GM23338 (cell line): ENCODE measurements around the gene LAYN. TPM values are rescaled to one million over a fixed set of nuclear protein-coding genes. Genes with fewer than 3 reads are reported as not detected.

Experiments used
- ATAC-seq: fragments of 200-7000 bp; cut with Tn5 transposase; 3 replicates; pipeline ENCODE4 v1.9.1; 2020
- DNase-seq: peaks from one replicate; pipeline ENCODE4 v3.0.0-alpha.2; 2015; ENCODE audit warnings: low spot score
- H2AFZ ChIP-seq: fragments of 200-600 bp; sonication (generic); 2 replicates; pipeline ENCODE4 v1.8.0; 2016; ENCODE audit warnings: antibody characterized with exemption, mild to moderate bottlenecking, moderate library complexity
- H3F3A ChIP-seq: fragments of 200-600 bp; sonication (generic); replicated peaks from 2 replicates; pipeline ENCODE4 v1.8.0; 2017; ENCODE audit warnings: antibody characterized with exemption, mixed run types, low read depth
- H3K27ac ChIP-seq: fragments of 200-600 bp; sonication (generic); 2 replicates; pipeline ENCODE4 v1.6.1; 2016; ENCODE audit warnings: low read depth
- H3K27me3 ChIP-seq: fragments of 200-600 bp; sonication (generic); 2 replicates; pipeline ENCODE4 v1.8.0; 2016; ENCODE audit warnings: mild to moderate bottlenecking, mixed run types, moderate library complexity; ENCODE audit not compliant: insufficient read depth
- H3K36me3 ChIP-seq: fragments of 200-600 bp; sonication (generic); 2 replicates; pipeline ENCODE4 v1.8.0; 2016; ENCODE audit warnings: mild to moderate bottlenecking; ENCODE audit not compliant: insufficient read depth
- H3K4me1 ChIP-seq: fragments of 200-600 bp; sonication (generic); 2 replicates; pipeline ENCODE4 v1.8.0; 2016; ENCODE audit warnings: mild to moderate bottlenecking, moderate library complexity; ENCODE audit not compliant: insufficient read depth
- H3K4me2 ChIP-seq: fragments of 200-600 bp; sonication (generic); 2 replicates; pipeline ENCODE4 v1.7.1; 2017; ENCODE audit warnings: mixed run types
- H3K4me3 ChIP-seq: fragments of 200-600 bp; sonication (generic); 2 replicates; pipeline ENCODE4 v1.6.1; 2016; ENCODE audit warnings: mixed run types
- H3K79me2 ChIP-seq: fragments of 200-600 bp; sonication (generic); replicated peaks from 2 replicates; pipeline ENCODE4 v1.8.0; 2017; ENCODE audit warnings: mild to moderate bottlenecking; ENCODE audit not compliant: insufficient read depth
- H3K9me2 ChIP-seq: fragments of 200-600 bp; sonication (generic); 2 replicates; pipeline ENCODE4 v1.8.0; 2017; ENCODE audit not compliant: insufficient read depth
- H4K20me1 ChIP-seq: fragments of 200-600 bp; sonication (generic); replicated peaks from 2 replicates; pipeline ENCODE4 v1.8.0; 2017; ENCODE audit warnings: mild to moderate bottlenecking; ENCODE audit not compliant: insufficient read depth
- H3K27ac Mint-ChIP-seq: 2 replicates; pipeline ENCODE4 v1.8.0; 2020; ENCODE audit warnings: inconsistent platforms, mild to moderate bottlenecking, moderate library complexity, mixed read lengths
- H3K27me3 Mint-ChIP-seq: 3 replicates; pipeline ENCODE4 v1.8.0; 2022; ENCODE audit warnings: low read depth, mild to moderate bottlenecking, moderate library complexity, mixed read lengths, inconsistent platforms; ENCODE audit not compliant: insufficient read depth, poor library complexity
- H3K36me3 Mint-ChIP-seq: 3 replicates; pipeline ENCODE4 v1.8.0; 2021; ENCODE audit warnings: low read depth, mild to moderate bottlenecking, inconsistent platforms, moderate library complexity, mixed read lengths
- H3K4me1 Mint-ChIP-seq: 3 replicates; pipeline ENCODE4 v1.8.0; 2020; ENCODE audit warnings: mild to moderate bottlenecking, inconsistent platforms, mixed read lengths
- H3K4me3 Mint-ChIP-seq: 3 replicates; pipeline ENCODE4 v1.8.0; 2021; ENCODE audit warnings: moderate library complexity, mild to moderate bottlenecking, inconsistent platforms, mixed read lengths
- H3K9me3 Mint-ChIP-seq: 3 replicates; pipeline ENCODE4 v1.8.0; 2020; ENCODE audit warnings: moderate library complexity, mild to moderate bottlenecking, inconsistent platforms, mixed read lengths
- CREB1 ChIP-seq: fragments of 250-450 bp; sonication (Bioruptor Pico); IDR thresholded peaks from 2 replicates; pipeline ENCODE4 v1.5.0; 2020; ENCODE audit warnings: low read depth, mild to moderate bottlenecking, moderate library complexity
- EZH2 ChIP-seq: fragments of 200-600 bp; sonication (generic); IDR thresholded peaks from one replicate; pipeline ENCODE4 v1.8.0; 2017; ENCODE audit warnings: antibody characterized with exemption, mild to moderate bottlenecking, low read depth; ENCODE audit not compliant: unreplicated experiment
- EZH2phosphoT487 ChIP-seq: fragments of 200-600 bp; sonication (generic); IDR thresholded peaks from one replicate; pipeline ENCODE4 v1.8.1; 2018; ENCODE audit warnings: antibody characterized with exemption; ENCODE audit not compliant: unreplicated experiment
- JUNB ChIP-seq: IDR thresholded peaks from one replicate; pipeline ENCODE4 v1.6.1; 2016; ENCODE audit warnings: antibody characterized with exemption; ENCODE audit not compliant: unreplicated experiment
- NANOG ChIP-seq: IDR thresholded peaks from 2 replicates; pipeline ENCODE4 v1.6.1; 2016; ENCODE audit warnings: antibody characterized with exemption, borderline replicate concordance
- POLR2AphosphoS5 ChIP-seq: IDR thresholded peaks from 2 replicates; pipeline ENCODE4 v1.6.1; 2016; ENCODE audit warnings: antibody characterized with exemption, low read depth
- STAT1 ChIP-seq: IDR thresholded peaks from one replicate; pipeline ENCODE4 v1.6.1; 2016; ENCODE audit warnings: antibody characterized with exemption; ENCODE audit not compliant: unreplicated experiment
- ZNF114 ChIP-seq: fragments of 250-450 bp; sonication (Bioruptor Pico); IDR thresholded peaks from 2 replicates; pipeline ENCODE4 v1.5.0; 2020; ENCODE audit warnings: mild to moderate bottlenecking, moderate library complexity
- ZNF331 ChIP-seq: fragments of 250-450 bp; sonication (Bioruptor Pico); IDR thresholded peaks from 2 replicates; pipeline ENCODE4 v1.5.0; 2020; ENCODE audit warnings: low read depth, mild to moderate bottlenecking, moderate library complexity
- polyA plus RNA-seq: library from polyadenylated mRNA; unstranded; fragments of >200 nt; fragmentation: Nextera tagmentation; extraction: Ambion mirVana; gene quantifications from 2 replicates; pipeline ENCODE4 v1.2.1, GENCODE V29; 2016
- total RNA-seq: library from RNA; depleted of rRNA; stranded (reverse); fragments of >200 nt; shearing (Covaris generic); gene quantifications from 2 replicates; pipeline ENCODE4 v1.2.3, GENCODE V29; 2014
- TF ChIP-seq, protein P1 (sequence below): IDR thresholded peaks from one replicate; pipeline ENCODE4 v1.6.1; 2018; ENCODE audit warnings: antibody characterized with exemption; ENCODE audit not compliant: unreplicated experiment
- TF ChIP-seq, protein P2 (sequence below): fragments of 250-450 bp; sonication (Bioruptor Pico); IDR thresholded peaks from 2 replicates; pipeline ENCODE4 v1.5.0; 2020; ENCODE audit warnings: mild to moderate bottlenecking, moderate library complexity
- TF ChIP-seq, protein P3 (sequence below), 2 experiments: fragments of 200-600 bp in 1 of 2; sonication (generic) in 1 of 2; conservative IDR thresholded peaks; 2 replicates each; pipeline versions ENCODE4 v1.5.1 to v1.6.1; 2016 to 2017; ENCODE audit warnings: antibody characterized with exemption in 2 of 2, low read depth in 2 of 2, mild to moderate bottlenecking in 2 of 2, moderate library complexity in 1 of 2
- TF ChIP-seq, protein P4 (sequence below): IDR thresholded peaks from 2 replicates; pipeline ENCODE4 v1.6.1; 2016; ENCODE audit warnings: antibody characterized with exemption

LAYN gene
- total and polyA plus RNA-seq, 2 experiments from 2014 or later: 6.8 to 7.9 TPM

DNA sequence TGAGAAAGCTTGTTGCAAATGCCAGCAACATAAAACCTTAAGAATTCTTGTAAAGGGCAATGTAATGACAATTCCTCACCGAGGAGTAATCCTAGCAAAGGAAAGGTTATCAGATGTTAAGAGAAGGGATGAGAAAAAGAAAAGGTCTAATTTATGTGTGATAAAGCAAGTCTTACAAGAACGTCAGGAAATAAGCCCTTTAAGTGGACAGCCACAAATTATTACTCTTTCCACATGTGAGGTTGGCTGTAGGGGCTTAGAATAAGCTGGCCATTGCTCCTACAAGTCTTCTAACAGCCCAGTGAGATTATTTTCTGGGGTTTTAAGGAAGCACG is 9.3 kb downstream of the LAYN start:
- H3K27ac ChIP-seq: no peak overlapping the region
- 0 out of 2 replicates have a peak, but pooled peaks cover 3% of the 10 kb centered on the region for H3F3A ChIP-seq
- peak overlapping the region; percentile 58 for H3K4me2 ChIP-seq
- ATAC-seq: no peak
- no peaks in the 10 kb centered on the region for H3K27me3 ChIP-seq
- H4K20me1 ChIP-seq: 0 out of 2 replicates have a peak, but pooled peaks cover 2% of the 10 kb centered on the region
- no peaks in the 10 kb centered on the region for H3K27me3 Mint-ChIP-seq
- no peaks in the 10 kb centered on the region for H3K36me3 ChIP-seq
- 0 out of 3 replicates have a peak, but pooled peaks cover 1% of the 10 kb centered on the region for H3K9me3 Mint-ChIP-seq
- H3K9me2 ChIP-seq: no peaks in the 10 kb centered on the region
- H3K79me2 ChIP-seq: no peaks in the 10 kb centered on the region
- H3K4me3 Mint-ChIP-seq: no peak overlapping the region
- no peak overlapping the region for H3K4me3 ChIP-seq
- no peak overlapping the region for H3K27ac Mint-ChIP-seq
- no peak for TF ChIP-seq ZNF331 (CRISPR knock-in tag)
- no peak for TF ChIP-seq EZH2
- TF ChIP-seq STAT1: no peak
- TF ChIP-seq NANOG: no peak
- TF ChIP-seq EZH2phosphoT487: no peak
- TF ChIP-seq, protein P1, sequence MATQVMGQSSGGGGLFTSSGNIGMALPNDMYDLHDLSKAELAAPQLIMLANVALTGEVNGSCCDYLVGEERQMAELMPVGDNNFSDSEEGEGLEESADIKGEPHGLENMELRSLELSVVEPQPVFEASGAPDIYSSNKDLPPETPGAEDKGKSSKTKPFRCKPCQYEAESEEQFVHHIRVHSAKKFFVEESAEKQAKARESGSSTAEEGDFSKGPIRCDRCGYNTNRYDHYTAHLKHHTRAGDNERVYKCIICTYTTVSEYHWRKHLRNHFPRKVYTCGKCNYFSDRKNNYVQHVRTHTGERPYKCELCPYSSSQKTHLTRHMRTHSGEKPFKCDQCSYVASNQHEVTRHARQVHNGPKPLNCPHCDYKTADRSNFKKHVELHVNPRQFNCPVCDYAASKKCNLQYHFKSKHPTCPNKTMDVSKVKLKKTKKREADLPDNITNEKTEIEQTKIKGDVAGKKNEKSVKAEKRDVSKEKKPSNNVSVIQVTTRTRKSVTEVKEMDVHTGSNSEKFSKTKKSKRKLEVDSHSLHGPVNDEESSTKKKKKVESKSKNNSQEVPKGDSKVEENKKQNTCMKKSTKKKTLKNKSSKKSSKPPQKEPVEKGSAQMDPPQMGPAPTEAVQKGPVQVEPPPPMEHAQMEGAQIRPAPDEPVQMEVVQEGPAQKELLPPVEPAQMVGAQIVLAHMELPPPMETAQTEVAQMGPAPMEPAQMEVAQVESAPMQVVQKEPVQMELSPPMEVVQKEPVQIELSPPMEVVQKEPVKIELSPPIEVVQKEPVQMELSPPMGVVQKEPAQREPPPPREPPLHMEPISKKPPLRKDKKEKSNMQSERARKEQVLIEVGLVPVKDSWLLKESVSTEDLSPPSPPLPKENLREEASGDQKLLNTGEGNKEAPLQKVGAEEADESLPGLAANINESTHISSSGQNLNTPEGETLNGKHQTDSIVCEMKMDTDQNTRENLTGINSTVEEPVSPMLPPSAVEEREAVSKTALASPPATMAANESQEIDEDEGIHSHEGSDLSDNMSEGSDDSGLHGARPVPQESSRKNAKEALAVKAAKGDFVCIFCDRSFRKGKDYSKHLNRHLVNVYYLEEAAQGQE: no peak
- TF ChIP-seq, protein P2, sequence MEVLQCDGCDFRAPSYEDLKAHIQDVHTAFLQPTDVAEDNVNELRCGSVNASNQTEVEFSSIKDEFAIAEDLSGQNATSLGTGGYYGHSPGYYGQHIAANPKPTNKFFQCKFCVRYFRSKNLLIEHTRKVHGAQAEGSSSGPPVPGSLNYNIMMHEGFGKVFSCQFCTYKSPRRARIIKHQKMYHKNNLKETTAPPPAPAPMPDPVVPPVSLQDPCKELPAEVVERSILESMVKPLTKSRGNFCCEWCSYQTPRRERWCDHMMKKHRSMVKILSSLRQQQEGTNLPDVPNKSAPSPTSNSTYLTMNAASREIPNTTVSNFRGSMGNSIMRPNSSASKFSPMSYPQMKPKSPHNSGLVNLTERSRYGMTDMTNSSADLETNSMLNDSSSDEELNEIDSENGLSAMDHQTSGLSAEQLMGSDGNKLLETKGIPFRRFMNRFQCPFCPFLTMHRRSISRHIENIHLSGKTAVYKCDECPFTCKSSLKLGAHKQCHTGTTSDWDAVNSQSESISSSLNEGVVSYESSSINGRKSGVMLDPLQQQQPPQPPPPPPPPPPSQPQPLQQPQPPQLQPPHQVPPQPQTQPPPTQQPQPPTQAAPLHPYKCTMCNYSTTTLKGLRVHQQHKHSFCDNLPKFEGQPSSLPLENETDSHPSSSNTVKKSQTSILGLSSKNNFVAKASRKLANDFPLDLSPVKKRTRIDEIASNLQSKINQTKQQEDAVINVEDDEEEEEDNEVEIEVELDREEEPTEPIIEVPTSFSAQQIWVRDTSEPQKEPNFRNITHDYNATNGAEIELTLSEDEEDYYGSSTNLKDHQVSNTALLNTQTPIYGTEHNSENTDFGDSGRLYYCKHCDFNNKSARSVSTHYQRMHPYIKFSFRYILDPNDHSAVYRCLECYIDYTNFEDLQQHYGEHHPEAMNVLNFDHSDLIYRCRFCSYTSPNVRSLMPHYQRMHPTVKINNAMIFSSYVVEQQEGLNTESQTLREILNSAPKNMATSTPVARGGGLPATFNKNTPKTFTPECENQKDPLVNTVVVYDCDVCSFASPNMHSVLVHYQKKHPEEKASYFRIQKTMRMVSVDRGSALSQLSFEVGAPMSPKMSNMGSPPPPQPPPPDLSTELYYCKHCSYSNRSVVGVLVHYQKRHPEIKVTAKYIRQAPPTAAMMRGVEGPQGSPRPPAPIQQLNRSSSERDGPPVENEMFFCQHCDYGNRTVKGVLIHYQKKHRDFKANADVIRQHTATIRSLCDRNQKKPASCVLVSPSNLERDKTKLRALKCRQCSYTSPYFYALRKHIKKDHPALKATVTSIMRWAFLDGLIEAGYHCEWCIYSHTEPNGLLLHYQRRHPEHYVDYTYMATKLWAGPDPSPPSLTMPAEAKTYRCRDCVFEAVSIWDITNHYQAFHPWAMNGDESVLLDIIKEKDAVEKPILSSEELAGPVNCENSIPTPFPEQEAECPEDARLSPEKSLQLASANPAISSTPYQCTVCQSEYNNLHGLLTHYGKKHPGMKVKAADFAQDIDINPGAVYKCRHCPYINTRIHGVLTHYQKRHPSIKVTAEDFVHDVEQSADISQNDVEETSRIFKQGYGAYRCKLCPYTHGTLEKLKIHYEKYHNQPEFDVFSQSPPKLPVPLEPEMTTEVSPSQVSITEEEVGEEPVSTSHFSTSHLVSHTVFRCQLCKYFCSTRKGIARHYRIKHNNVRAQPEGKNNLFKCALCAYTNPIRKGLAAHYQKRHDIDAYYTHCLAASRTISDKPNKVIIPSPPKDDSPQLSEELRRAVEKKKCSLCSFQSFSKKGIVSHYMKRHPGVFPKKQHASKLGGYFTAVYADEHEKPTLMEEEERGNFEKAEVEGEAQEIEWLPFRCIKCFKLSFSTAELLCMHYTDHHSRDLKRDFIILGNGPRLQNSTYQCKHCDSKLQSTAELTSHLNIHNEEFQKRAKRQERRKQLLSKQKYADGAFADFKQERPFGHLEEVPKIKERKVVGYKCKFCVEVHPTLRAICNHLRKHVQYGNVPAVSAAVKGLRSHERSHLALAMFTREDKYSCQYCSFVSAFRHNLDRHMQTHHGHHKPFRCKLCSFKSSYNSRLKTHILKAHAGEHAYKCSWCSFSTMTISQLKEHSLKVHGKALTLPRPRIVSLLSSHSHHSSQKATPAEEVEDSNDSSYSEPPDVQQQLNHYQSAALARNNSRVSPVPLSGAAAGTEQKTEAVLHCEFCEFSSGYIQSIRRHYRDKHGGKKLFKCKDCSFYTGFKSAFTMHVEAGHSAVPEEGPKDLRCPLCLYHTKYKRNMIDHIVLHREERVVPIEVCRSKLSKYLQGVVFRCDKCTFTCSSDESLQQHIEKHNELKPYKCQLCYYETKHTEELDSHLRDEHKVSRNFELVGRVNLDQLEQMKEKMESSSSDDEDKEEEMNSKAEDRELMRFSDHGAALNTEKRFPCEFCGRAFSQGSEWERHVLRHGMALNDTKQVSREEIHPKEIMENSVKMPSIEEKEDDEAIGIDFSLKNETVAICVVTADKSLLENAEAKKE (CRISPR knock-in tag): no peak
- no peak for TF ChIP-seq CREB1 (CRISPR knock-in tag)
- no peak for TF ChIP-seq JUNB
- no peak for TF ChIP-seq ZNF114 (CRISPR knock-in tag)
- TF ChIP-seq, protein P3, sequence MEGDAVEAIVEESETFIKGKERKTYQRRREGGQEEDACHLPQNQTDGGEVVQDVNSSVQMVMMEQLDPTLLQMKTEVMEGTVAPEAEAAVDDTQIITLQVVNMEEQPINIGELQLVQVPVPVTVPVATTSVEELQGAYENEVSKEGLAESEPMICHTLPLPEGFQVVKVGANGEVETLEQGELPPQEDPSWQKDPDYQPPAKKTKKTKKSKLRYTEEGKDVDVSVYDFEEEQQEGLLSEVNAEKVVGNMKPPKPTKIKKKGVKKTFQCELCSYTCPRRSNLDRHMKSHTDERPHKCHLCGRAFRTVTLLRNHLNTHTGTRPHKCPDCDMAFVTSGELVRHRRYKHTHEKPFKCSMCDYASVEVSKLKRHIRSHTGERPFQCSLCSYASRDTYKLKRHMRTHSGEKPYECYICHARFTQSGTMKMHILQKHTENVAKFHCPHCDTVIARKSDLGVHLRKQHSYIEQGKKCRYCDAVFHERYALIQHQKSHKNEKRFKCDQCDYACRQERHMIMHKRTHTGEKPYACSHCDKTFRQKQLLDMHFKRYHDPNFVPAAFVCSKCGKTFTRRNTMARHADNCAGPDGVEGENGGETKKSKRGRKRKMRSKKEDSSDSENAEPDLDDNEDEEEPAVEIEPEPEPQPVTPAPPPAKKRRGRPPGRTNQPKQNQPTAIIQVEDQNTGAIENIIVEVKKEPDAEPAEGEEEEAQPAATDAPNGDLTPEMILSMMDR (conservative IDR thresholded peaks at IDR 0.05; ENCODE audit: low read depth in 2 of 2): no peak
- TF ChIP-seq POLR2AphosphoS5: no peak
- TF ChIP-seq, protein P4, sequence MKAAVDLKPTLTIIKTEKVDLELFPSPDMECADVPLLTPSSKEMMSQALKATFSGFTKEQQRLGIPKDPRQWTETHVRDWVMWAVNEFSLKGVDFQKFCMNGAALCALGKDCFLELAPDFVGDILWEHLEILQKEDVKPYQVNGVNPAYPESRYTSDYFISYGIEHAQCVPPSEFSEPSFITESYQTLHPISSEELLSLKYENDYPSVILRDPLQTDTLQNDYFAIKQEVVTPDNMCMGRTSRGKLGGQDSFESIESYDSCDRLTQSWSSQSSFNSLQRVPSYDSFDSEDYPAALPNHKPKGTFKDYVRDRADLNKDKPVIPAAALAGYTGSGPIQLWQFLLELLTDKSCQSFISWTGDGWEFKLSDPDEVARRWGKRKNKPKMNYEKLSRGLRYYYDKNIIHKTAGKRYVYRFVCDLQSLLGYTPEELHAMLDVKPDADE: no peak
- H3K4me1 Mint-ChIP-seq: peaks cover 22% of the 10 kb centered on the region
- H2AFZ ChIP-seq: no peak overlapping the region
- H3K36me3 Mint-ChIP-seq: 0 out of 3 replicates have a peak, but pooled peaks cover 2% of the 10 kb centered on the region
- peaks cover 23% of the 10 kb centered on the region for H3K4me1 ChIP-seq
- DNase-seq: no peak
